ENCODE results near the gene CREM. TPM values are rescaled to one million over a fixed set of nuclear protein-coding genes. Genes with fewer than 3 reads are reported as not detected.

The CREM gene
- polyA plus RNA-seq, 1 of the 3 experiments (the other 2 are of a cell fraction): 41.4 TPM

DNA sequence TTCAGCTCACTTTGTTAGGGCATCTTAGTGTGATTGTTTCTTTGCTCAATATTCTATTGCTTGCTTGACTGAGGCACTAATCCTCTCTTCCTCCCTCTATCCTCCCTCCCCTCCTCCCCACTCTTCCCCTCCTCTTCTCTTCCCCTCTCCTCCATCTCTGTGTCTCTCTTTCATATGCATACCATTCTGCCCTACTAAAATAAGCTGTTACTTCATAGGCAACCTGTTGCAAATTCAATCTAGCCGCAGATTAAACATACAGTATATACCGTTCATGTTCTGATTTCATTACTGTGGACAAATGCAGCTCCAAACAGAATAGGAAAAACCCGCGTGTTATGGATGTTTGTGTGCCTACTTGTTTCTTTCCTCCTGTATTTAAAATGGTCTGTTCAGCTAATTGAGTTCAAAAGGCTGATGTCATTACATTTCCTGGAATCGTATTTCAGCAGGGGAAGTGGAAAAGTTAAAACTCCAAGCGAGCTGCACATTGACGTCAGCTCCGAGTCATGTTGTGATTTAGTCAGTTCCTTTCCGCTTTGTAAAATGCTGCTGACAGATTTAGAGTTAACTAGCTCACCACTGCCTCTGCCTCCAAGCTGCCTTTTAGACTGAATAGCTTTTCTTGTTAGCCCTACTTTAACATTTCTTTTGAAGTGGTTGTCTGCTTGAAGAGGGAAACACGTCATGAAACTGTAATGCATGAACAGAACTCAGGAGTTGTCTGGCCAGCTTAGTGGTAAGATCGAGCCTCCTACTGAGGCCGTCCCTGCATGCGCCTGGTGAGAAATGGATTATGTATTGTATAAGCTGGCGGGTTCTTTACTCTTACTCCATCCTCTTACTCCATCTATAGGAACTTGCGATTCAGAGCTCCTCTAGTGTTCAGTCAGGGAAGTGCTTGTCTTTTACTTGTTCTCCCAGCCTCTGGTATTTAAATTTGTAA lies 69.0 kb downstream of the CREM start:
- no peaks in the 10 kb centered on the region for H3K27me3 ChIP-seq (ENCODE audit: insufficient read depth)
- POLR2A ChIA-PET: interaction anchor here (0.5 to 1.8 kb wide), 4 partner anchors 12 to 134 kb away, joined by 3 to 34 read pairs (median 4); partner anchors contain the start of gene CREM
- H3K27ac ChIP-seq (ENCODE audit: low read depth in 2 of 2, low read length in 1 of 2): peak overlapping the region; percentile 92 to 96
- no peaks in the 10 kb centered on the region for H3K36me3 ChIP-seq (replicated peaks in 1 of 2; ENCODE audit: control insufficient read depth in 1 of 2, insufficient read depth in 2 of 2, low read length in 1 of 2)
- H3K4me2 ChIP-seq: peak overlapping the region; percentile 78
- H2AFZ ChIP-seq (ENCODE audit: low read depth): peak overlapping the region; percentile 79
- H3K4me1 ChIP-seq (ENCODE audit: control insufficient read depth in 1 of 2, insufficient read depth in 2 of 2, low read depth in 1 of 2, low read length in 1 of 2): peaks cover 0 to 3% of the 10 kb centered on the region in 2 experiments; a peak in 3 of 4 replicates
- H3F3A ChIP-seq (replicated peaks; ENCODE audit: insufficient read depth): peaks cover 28% of the 10 kb centered on the region
- H3K4me3 ChIP-seq (ENCODE audit: low read depth in 2 of 2, low read length in 1 of 2): peak overlapping the region; percentile 53 to 62
- no peaks in the 10 kb centered on the region for H3K9me3 ChIP-seq
- H3K9ac ChIP-seq: peak overlapping the region; percentile 59
- no peaks in the 10 kb centered on the region for H4K20me1 ChIP-seq (ENCODE audit: insufficient read depth)
- CTCF ChIA-PET: interaction anchor here (0.6 to 2.7 kb wide), 37 partner anchors 9 to 1580 kb away, joined by 3 to 50 read pairs (median 5); partner anchors contain the start of gene CREM
- no peaks in the 10 kb centered on the region for H3K9me2 ChIP-seq
- H3K79me2 ChIP-seq (ENCODE audit: insufficient read depth): no peaks in the 10 kb centered on the region
- WGBS (ENCODE audit: low lambda C conversion rate): 3% methylated on average over 15 of the region's 15 CpGs
- DNase-seq: peak; percentile 70
- no peak for TF ChIP-seq JUND (IDR thresholded peaks at IDR 0.05)
- TF ChIP-seq, protein P1, sequence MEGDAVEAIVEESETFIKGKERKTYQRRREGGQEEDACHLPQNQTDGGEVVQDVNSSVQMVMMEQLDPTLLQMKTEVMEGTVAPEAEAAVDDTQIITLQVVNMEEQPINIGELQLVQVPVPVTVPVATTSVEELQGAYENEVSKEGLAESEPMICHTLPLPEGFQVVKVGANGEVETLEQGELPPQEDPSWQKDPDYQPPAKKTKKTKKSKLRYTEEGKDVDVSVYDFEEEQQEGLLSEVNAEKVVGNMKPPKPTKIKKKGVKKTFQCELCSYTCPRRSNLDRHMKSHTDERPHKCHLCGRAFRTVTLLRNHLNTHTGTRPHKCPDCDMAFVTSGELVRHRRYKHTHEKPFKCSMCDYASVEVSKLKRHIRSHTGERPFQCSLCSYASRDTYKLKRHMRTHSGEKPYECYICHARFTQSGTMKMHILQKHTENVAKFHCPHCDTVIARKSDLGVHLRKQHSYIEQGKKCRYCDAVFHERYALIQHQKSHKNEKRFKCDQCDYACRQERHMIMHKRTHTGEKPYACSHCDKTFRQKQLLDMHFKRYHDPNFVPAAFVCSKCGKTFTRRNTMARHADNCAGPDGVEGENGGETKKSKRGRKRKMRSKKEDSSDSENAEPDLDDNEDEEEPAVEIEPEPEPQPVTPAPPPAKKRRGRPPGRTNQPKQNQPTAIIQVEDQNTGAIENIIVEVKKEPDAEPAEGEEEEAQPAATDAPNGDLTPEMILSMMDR (IDR thresholded peaks at IDR 0.05): peak; percentile 83
- no peak for TF ChIP-seq EZH2phosphoT487 (IDR thresholded peaks at IDR 0.05; ENCODE audit: borderline replicate concordance, low read depth)
- no peak for TF ChIP-seq RFX5 (IDR thresholded peaks at IDR 0.05; ENCODE audit: low read length)
- peak; percentile 73 for TF ChIP-seq MXI1 (IDR thresholded peaks at IDR 0.05; ENCODE audit: low read depth, low read length)
- TF ChIP-seq FOSL2 (IDR thresholded peaks at IDR 0.05; ENCODE audit: borderline replicate concordance, low read depth): peak; percentile 50; the same call in 1 of the 2 replicates
- TF ChIP-seq ELF1 (IDR thresholded peaks at IDR 0.05): no peak
- TF ChIP-seq FOXJ3 (CRISPR knock-in tag; IDR thresholded peaks at IDR 0.05): no peak
- TF ChIP-seq, protein P2, sequence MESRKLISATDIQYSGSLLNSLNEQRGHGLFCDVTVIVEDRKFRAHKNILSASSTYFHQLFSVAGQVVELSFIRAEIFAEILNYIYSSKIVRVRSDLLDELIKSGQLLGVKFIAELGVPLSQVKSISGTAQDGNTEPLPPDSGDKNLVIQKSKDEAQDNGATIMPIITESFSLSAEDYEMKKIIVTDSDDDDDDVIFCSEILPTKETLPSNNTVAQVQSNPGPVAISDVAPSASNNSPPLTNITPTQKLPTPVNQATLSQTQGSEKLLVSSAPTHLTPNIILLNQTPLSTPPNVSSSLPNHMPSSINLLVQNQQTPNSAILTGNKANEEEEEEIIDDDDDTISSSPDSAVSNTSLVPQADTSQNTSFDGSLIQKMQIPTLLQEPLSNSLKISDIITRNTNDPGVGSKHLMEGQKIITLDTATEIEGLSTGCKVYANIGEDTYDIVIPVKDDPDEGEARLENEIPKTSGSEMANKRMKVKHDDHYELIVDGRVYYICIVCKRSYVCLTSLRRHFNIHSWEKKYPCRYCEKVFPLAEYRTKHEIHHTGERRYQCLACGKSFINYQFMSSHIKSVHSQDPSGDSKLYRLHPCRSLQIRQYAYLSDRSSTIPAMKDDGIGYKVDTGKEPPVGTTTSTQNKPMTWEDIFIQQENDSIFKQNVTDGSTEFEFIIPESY (IDR thresholded peaks at IDR 0.05; ENCODE audit: borderline replicate concordance, low read depth): no peak
- no peak for TF ChIP-seq NRF1 (IDR thresholded peaks at IDR 0.05; ENCODE audit: low read depth, low read length)
- TF ChIP-seq, protein P3, sequence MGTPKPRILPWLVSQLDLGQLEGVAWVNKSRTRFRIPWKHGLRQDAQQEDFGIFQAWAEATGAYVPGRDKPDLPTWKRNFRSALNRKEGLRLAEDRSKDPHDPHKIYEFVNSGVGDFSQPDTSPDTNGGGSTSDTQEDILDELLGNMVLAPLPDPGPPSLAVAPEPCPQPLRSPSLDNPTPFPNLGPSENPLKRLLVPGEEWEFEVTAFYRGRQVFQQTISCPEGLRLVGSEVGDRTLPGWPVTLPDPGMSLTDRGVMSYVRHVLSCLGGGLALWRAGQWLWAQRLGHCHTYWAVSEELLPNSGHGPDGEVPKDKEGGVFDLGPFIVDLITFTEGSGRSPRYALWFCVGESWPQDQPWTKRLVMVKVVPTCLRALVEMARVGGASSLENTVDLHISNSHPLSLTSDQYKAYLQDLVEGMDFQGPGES (IDR thresholded peaks at IDR 0.05; ENCODE audit: low read depth, low read length): no peak
- TF ChIP-seq POLR2AphosphoS5 (IDR thresholded peaks at IDR 0.05; ENCODE audit: low read depth, low read length): peak; percentile 53; the same call in 1 of the 2 replicates
- TF ChIP-seq CHD2 (IDR thresholded peaks at IDR 0.05; ENCODE audit: low read length, partially characterized antibody): no peak
- peak; percentile 74 for TF ChIP-seq GABPA (IDR thresholded peaks at IDR 0.05; ENCODE audit: low read depth)
- peak; percentile 39; the same call in 1 of the 2 replicates for TF ChIP-seq SMC3 (IDR thresholded peaks at IDR 0.05; ENCODE audit: low read depth, low read length)
- peak; percentile 50 for TF ChIP-seq TCF12 (IDR thresholded peaks at IDR 0.05)
- TF ChIP-seq, protein P4, sequence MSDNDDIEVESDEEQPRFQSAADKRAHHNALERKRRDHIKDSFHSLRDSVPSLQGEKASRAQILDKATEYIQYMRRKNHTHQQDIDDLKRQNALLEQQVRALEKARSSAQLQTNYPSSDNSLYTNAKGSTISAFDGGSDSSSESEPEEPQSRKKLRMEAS (IDR thresholded peaks at IDR 0.05; ENCODE audit: low read depth): 0 out of 2 replicates have a peak, but pooled peaks have one; percentile 23
- peak; percentile 32; the same call in 1 of the 2 replicates for TF ChIP-seq TAF1 (IDR thresholded peaks at IDR 0.05; ENCODE audit: borderline replicate concordance, low read depth, low read length)
- TF ChIP-seq GATA2 (CRISPR knock-in tag; IDR thresholded peaks at IDR 0.05): no peak
- peak; percentile 38; the same call in 1 of the 2 replicates for TF ChIP-seq FOXM1 (IDR thresholded peaks at IDR 0.05; ENCODE audit: low read depth)
- TF ChIP-seq NFIC (IDR thresholded peaks at IDR 0.05; ENCODE audit: borderline replicate concordance): no peak
- TF ChIP-seq, protein P5, sequence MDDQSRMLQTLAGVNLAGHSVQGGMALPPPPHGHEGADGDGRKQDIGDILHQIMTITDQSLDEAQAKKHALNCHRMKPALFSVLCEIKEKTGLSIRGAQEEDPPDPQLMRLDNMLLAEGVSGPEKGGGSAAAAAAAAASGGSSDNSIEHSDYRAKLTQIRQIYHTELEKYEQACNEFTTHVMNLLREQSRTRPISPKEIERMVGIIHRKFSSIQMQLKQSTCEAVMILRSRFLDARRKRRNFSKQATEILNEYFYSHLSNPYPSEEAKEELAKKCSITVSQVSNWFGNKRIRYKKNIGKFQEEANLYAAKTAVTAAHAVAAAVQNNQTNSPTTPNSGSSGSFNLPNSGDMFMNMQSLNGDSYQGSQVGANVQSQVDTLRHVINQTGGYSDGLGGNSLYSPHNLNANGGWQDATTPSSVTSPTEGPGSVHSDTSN (IDR thresholded peaks at IDR 0.05): peak; percentile 61
- no peak for TF ChIP-seq MEF2A (IDR thresholded peaks at IDR 0.05; ENCODE audit: borderline replicate concordance, low read depth)
- TF ChIP-seq, protein P6, sequence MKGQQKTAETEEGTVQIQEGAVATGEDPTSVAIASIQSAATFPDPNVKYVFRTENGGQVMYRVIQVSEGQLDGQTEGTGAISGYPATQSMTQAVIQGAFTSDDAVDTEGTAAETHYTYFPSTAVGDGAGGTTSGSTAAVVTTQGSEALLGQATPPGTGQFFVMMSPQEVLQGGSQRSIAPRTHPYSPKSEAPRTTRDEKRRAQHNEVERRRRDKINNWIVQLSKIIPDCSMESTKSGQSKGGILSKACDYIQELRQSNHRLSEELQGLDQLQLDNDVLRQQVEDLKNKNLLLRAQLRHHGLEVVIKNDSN (IDR thresholded peaks at IDR 0.05; ENCODE audit: borderline replicate concordance, low read depth): 0 out of 2 replicates have a peak, but pooled peaks have one; percentile 24
